Posterior cingulate gyrus (tissue), 11 donors: ENCODE data around the gene SYTL3.

Experiments used
- DNase-seq, 10 donors: peaks; one replicate each; pipeline versions ENCODE4 v3.0.0 to v3.0.0-alpha.2; 2020 to 2021; ENCODE audit warnings: mixed read lengths in 3 of 10
- intact Hi-C: fragments of 100-400 bp; cut with DNase I; formaldehyde crosslinking; loops from one replicate; pipeline ENCODE4 v1.15.1; 2023

The SYTL3 gene

GRCh38 chr6:158768436-158768835 lies 118.6 kb downstream of the SYTL3 start:
- DNase-seq: peak in 1 of 10 donors; percentile 52
- intact Hi-C loops: no loop called here

GRCh38 chr6:158769234-158769770 lies 119.4 kb downstream of the SYTL3 start:
- intact Hi-C loops: no loop called here
- DNase-seq: peak in 1 of 10 donors; percentile 82

DNA sequence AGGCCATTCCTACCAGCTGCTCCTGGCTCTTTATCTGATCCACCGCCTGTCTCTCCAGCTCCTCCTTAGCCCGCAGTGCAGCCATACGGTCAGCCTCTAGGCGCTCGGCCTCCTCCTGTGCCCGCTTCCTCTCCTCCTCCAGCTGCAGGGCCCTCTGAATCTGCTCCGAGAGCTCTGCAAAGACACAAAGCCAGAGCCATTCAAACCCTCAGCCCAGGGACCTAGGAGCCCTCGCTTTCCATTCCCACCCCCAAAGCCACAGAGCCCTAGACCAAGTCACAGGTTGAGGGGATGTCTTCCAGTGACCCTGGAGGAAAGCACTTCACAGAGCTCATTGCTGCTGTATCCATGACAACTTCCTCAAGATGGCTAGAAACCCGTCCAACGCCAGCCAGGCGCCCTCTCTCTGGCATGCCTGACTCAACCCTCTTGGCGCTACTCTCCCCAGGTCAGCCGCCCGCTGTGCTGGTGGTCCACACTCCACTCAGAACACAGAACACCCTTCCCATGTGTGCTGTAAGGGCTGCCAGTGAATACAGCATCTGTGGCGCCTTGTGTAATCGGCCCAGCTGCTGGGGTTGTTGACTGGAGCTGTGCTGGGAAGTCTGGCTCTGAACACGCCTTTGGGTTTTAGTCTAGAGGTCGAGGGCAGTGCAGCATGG lies 120.0 kb downstream of the SYTL3 start:
- intact Hi-C loops: no loop called here
- peak in 3 of 10 donors; percentile 38 to 85 (median 49) for DNase-seq

DNA sequence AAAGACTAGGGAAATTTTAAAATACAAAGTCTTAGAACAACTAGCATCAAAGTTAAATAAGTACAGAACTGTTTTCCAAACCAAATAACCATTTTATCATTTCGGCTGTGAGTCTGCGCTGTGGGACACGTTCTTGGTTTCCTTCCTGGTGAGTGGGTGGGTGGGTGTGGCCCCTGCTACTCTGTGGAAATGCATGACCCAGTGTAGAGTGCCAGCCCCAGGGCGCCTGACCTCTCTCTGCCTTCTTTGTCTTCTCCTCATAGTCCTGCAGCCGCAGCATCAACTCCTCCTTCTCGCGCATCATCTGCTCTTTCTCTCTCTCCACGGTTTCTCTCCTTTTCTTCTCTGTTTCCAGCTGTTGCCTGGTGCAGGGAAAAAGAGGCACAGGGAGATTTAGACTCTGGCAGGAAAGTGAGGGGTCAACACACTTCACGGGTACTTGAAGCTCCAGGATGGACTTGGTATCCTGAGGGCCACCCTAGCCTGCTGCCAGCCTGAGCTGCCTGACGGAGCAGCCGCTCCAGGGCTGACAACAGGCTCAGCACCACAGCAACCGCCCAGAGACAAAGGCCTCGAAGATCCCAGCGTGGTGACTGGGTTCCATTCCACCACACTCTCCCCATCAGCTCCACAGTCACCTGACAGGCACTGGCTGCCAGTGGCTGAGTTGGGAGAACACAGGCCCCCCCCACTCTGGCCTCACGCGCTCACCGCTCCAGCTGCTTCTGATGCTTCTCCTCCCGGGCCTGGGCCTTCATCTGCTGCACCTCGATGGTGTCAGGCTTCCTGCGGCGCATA lies 120.9 kb downstream of the SYTL3 start:
- peak in 2 of 10 donors; percentile 46 to 86 for DNase-seq
- intact Hi-C loops: no loop called here

DNA sequence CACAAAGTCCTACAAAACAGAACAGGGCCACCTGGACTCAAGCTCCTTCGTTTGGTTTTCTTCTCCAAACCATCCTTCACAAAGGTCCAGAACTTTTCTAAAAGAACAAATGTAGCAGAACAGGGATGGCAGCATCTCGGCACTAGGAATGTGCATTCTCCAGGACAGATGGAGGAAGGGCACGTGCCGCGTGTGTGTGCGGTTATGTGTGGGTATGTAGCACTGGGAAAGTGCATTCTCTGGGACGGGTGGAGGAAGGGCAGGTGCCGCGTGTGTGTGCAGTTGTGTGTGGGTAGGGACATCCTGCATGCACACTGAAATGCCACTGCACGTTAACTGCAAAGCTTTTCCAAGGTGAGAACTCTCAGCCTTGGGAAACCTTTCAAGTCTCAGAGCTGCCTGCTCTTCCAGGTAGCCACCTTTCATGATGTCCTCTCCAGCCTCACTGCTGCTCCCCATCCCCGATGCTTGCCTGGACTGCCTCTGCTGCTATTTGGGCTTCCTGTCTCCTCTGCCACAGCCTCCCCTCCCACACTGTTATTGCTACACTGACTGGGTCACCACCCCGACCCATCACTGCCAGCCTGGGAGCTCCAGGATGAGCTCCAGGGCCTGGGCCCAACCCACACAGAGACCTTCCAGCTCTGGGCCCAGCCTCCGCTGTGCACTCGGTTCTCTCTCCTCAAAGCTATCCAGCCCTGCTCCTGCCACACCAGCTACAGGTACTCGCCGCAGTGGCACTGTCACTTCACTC lies 121.7 kb downstream of the SYTL3 start:
- DNase-seq: peak in 1 of 10 donors; percentile 39
- intact Hi-C loops: no loop called here

DNA sequence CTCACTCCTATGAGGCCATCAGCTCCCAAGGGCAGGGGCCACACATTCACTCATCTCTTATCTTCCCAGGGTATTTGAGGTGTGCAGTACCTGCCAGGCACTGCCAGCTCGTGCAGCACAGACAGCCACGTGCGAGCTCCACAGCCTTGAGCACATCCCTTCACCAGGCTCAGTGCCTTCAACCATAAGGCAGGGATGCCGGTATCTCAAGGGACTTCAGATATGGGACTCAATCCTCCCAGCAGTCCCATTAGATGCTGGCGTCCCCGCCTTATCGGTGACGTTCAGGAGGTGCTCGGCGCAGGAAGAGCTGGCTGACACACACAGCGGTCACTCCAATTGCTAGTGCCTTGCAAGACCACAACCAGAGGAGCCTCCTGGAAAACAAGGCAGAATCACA lies 122.3 kb downstream of the SYTL3 start:
- peak in 1 of 10 donors; percentile 74 for DNase-seq
- intact Hi-C loops: no loop called here

DNA sequence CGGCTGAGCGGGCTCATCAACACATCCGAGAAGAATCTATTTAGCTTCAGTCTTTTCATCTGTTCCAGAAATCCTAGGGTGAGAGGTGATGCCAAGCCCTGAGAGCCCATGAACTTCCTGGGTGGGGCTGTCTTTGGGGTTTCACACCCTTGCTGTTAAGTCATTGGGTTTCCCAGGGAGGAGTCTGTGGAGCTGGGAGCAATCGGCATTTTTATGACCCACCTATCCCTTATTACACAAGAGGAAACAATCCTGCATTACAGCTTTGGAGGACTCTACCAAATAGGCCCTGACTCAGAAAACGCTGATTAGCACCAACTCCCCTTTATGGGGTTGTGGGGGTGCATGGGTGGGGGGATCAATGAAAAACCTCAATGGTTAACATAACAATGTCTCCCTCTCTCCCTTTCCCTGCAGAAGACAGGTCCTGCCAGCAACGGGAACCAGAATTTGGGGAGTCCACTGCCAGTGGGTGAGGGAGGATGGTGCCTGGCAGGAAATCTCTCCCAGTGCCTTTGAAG lies 123.1 kb downstream of the SYTL3 start:
- peak in 1 of 10 donors; percentile 21 for DNase-seq
- intact Hi-C loops: no loop called here

DNA sequence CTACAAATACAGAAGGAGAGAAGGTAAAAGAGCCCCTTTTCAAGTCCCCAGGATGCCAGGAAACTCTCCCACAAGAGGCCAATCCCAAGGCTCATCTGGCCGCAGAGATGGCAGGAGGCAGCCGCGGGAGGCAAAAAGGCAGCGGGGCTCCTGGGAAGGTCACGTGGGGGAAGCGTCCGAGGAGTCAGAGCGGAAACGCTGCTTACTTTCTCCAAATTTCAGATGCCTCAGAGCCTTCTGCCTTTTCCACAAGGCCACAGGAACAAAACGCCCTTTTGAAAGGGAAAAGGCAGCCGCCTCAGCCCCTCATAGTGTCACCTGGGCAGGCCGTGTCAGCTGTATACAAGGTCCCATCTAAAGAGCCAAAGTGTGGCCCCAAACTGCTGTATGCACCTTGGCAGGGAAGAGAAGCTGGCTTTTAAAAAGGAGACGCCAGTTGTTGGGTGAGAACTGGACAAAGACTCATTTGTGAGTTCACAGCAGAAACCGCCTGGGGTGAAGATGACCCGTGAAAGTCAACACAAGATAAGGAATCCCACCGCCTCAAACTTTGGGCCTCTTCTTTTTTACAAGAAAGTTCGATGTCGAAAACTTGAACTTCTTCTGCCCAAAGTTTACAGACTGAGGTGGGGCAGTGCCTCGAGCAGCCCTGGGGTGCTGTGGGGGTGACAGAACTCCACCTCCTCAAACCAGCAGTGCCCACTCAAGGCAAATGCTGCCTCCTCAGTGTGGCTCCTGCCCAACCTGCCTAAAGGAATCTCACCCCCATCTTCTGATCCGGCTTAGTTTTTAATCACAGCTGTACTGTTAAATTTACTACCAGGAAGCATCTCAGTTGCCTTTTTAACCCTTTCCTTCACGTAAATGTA lies 124.0 kb downstream of the SYTL3 start:
- DNase-seq: peak in 3 of 10 donors; percentile 19 to 77 (median 66)
- intact Hi-C loops: no loop called here

GRCh38 chr6:158774717-158775449 lies 125.0 kb downstream of the SYTL3 start:
- peak in 1 of 10 donors; percentile 49 for DNase-seq
- intact Hi-C loops: no loop called here

GRCh38 chr6:158775832-158776231 lies 126.0 kb downstream of the SYTL3 start:
- DNase-seq: peak in 1 of 10 donors; percentile 40
- intact Hi-C loops: no loop called here

GRCh38 chr6:158776737-158777136 lies 126.9 kb downstream of the SYTL3 start:
- intact Hi-C loops: no loop called here
- no peak for DNase-seq

DNA sequence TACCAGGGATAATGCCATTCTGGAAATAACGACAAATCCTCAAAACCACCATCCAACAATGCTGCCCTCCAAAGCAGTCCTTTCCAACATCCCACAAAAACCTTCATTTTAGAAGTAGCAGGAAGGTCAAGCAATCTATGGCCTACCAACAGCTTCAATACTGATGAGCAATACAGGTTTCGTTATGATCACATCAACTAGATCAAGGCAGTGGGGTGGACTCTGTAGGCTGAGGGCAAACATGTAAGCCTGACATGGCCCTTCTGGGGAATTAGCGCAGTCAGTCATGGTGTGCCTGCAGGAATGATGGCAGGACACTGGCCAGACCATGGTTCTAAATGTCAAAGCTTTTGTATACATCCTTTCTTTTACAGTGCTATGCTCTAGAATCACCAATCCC lies 127.7 kb downstream of the SYTL3 start:
- intact Hi-C loops: no loop called here
- DNase-seq: no peak

- peak in 1 of 10 donors; percentile 57 for DNase-seq
Measured at GRCh38 chr6:158778005-158778527, 128.2 kb downstream of the SYTL3 start.

DNA sequence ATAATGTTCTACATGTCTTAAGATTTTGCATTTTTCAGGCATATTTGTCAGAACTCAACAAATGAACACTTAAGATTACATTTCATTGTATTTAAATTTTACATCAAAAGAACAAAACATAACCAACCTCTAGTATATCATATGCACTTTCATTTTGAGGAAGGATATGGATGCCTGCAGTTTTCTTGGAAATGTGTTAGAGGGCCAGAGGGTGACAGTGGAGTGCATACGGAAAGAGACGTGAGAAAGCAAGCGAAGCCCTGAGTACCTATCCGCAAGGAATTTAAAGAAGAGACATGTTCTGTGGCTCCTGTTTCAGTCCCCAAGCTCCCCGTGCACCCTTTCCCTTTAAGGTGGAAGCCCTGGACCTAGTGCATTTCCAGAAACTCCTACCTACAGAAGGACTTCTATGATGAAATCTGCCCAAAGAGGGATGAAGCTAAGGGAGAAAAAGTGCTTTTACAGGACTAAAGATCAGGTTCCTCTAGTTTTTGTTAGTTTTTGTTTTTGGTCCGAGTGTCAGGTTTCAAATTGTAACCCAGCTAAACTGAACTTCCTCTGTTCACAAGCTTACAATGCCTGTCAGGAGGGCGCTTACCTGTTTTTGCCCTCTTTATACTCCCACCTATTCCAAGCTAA lies 130.5 kb downstream of the SYTL3 start:
- DNase-seq: no peak
- intact Hi-C loops: no loop called here

More at GRCh38 chr6:158778005-158778527, 128.2 kb downstream of the SYTL3 start:
- intact Hi-C loops: no loop called here

- peak in 1 of 10 donors; percentile 37 for DNase-seq
- intact Hi-C loops: no loop called here
Measured at GRCh38 chr6:158780988-158781691, 131.3 kb downstream of the SYTL3 start.

DNA sequence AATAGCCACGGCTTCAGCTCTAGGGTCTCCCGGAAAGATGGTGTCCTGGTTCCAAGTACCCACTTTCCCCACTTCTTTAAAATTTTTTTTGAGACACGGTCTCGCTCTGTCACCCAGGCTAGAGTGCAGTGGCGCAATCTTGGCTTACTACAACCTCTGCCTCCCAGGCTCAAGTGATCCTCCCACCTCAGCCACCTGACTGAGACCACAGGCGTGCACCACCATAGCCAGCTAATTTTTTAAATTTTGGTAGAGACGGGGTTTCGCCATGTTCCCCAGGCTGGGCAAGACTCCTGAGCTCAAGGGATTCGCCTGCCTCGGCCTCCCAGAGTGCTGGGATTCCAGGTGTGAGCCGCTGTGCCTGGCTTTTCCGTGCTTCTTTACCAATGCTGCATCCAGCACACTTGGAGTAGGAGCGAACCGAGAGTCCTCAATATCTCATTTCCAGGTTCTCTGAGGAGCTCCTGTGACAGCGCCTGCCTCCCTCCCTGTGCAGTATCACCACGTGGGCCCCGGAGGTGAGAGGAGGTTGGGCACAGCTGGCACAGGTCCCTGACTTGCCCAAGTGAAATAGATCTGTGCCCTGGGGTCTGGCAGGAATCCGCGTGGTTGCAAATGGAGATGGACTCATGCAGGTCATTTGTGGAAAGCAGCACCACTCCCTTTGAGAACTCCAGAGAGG lies 132.0 kb downstream of the SYTL3 start:
- intact Hi-C loops: no loop called here
- peak in 1 of 10 donors; percentile 34 for DNase-seq
